ENCODE measurements around the gene GCNT1. TPM values are rescaled to one million over a fixed set of nuclear protein-coding genes. Genes with fewer than 3 reads are reported as not detected.

The GCNT1 gene
- total RNA-seq, 2 experiments from 2014 or later = 18.2 to 38.4 TPM

- Histone ChIP-seq H3K27ac (ENCODE audit: low read depth, low read length, poor library complexity, severe bottlenecking) (no peak overlapping the region), H3K4me3 (ENCODE audit: low read depth, low read length, poor library complexity, severe bottlenecking) (no peak overlapping the region), H3K4me1 (ENCODE audit: insufficient read depth, low read length, poor library complexity, severe bottlenecking) (no peaks in the 10 kb centered on the region), H3K9me2 (ENCODE audit: insufficient read depth, low read length) (no peaks in the 10 kb centered on the region), H2AFZ (ENCODE audit: low read length) (no peak overlapping the region), H3K36me3 (ENCODE audit: insufficient read depth, low read length) (no peaks in the 10 kb centered on the region; the same call in 1 of the 2 replicates), H3K9me3 (ENCODE audit: low read length) (peaks cover 3% of the 10 kb centered on the region; the same call in 1 of the 2 replicates), H3K79me2 (ENCODE audit: insufficient read depth, low read depth, low read length) (no peaks in the 10 kb centered on the region), H4K20me1 (ENCODE audit: insufficient read depth, low read length) (no peaks in the 10 kb centered on the region), H3K4me2 (ENCODE audit: low read length) (no peak overlapping the region)
- intact Hi-C loops (cut with micrococcal nuclease; ENCODE audit: unreplicated experiment) = no loop called here
- TF ChIP-seq CTCF (conservative IDR thresholded peaks at IDR 0.05; ENCODE audit: low read length) = no peak
- TF ChIP-seq EZH2phosphoT487 (IDR thresholded peaks at IDR 0.05; ENCODE audit: borderline replicate concordance, low read depth, low read length) = no peak
- POLR2A ChIA-PET = interaction anchor here (0.7 to 0.8 kb wide), 2 partner anchors 9 to 18 kb away, joined by 4 to 6 read pairs; no protein-coding TSS in a partner anchor
- CTCF ChIA-PET (ENCODE audit: unreplicated experiment) = no interaction called here
- BruUV-seq (replicated peaks) = no TSS peak
- no peak for DNase-seq (ENCODE audit: low spot score)
These were observed 83.4 kb downstream of the GCNT1 start for GRCh38 chr9:76542360-76542759.

- no peak for TF ChIP-seq EZH2phosphoT487 (IDR thresholded peaks at IDR 0.05; ENCODE audit: borderline replicate concordance, low read depth, low read length)
- TF ChIP-seq CTCF (conservative IDR thresholded peaks at IDR 0.05; ENCODE audit: low read length) = no peak
- no TSS peak for BruUV-seq (replicated peaks)
- Histone ChIP-seq H3K9me2 (ENCODE audit: insufficient read depth, low read length) (no peaks in the 10 kb centered on the region), H4K20me1 (ENCODE audit: insufficient read depth, low read length) (no peaks in the 10 kb centered on the region), H3K36me3 (ENCODE audit: insufficient read depth, low read length) (no peaks in the 10 kb centered on the region; the same call in 1 of the 2 replicates), H3K4me1 (ENCODE audit: insufficient read depth, low read length, poor library complexity, severe bottlenecking) (no peaks in the 10 kb centered on the region), H2AFZ (ENCODE audit: low read length) (no peak overlapping the region), H3K27ac (ENCODE audit: low read depth, low read length, poor library complexity, severe bottlenecking) (no peak overlapping the region), H3K4me3 (ENCODE audit: low read depth, low read length, poor library complexity, severe bottlenecking) (no peak overlapping the region), H3K4me2 (ENCODE audit: low read length) (no peak overlapping the region), H3K79me2 (ENCODE audit: insufficient read depth, low read depth, low read length) (no peaks in the 10 kb centered on the region), H3K9me3 (ENCODE audit: low read length) (peaks cover 3% of the 10 kb centered on the region; the same call in 1 of the 2 replicates)
- POLR2A ChIA-PET = interaction anchor here (0.5 to 1.6 kb wide), 4 partner anchors 11 to 667 kb away, joined by 3 to 4 read pairs (median 3); no protein-coding TSS in a partner anchor
- CTCF ChIA-PET (ENCODE audit: unreplicated experiment) = no interaction called here
- intact Hi-C loops (cut with micrococcal nuclease; ENCODE audit: unreplicated experiment) = no loop called here
- no peak for DNase-seq (ENCODE audit: low spot score)
These were observed 86.2 kb downstream of the GCNT1 start for GRCh38 chr9:76545191-76545590.

- Histone ChIP-seq H3K27ac (ENCODE audit: low read depth, low read length, poor library complexity, severe bottlenecking) (no peak overlapping the region), H3K4me3 (ENCODE audit: low read depth, low read length, poor library complexity, severe bottlenecking) (no peak overlapping the region), H3K9me3 (ENCODE audit: low read length) (no peaks in the 10 kb centered on the region), H3K79me2 (ENCODE audit: insufficient read depth, low read depth, low read length) (no peaks in the 10 kb centered on the region), H2AFZ (ENCODE audit: low read length) (no peak overlapping the region), H4K20me1 (ENCODE audit: insufficient read depth, low read length) (no peaks in the 10 kb centered on the region), H3K36me3 (ENCODE audit: insufficient read depth, low read length) (no peaks in the 10 kb centered on the region), H3K4me1 (ENCODE audit: insufficient read depth, low read length, poor library complexity, severe bottlenecking) (no peaks in the 10 kb centered on the region), H3K9me2 (ENCODE audit: insufficient read depth, low read length) (no peaks in the 10 kb centered on the region), H3K4me2 (ENCODE audit: low read length) (no peak overlapping the region)
- ChIA-PET CTCF (ENCODE audit: unreplicated experiment) (no interaction called here), POLR2A (no interaction called here)
- TF ChIP-seq EZH2phosphoT487 (IDR thresholded peaks at IDR 0.05; ENCODE audit: borderline replicate concordance, low read depth, low read length) (no peak), CTCF (conservative IDR thresholded peaks at IDR 0.05; ENCODE audit: low read length) (no peak)
- DNase-seq (ENCODE audit: low spot score) = no peak
- BruUV-seq (replicated peaks) = no TSS peak
- intact Hi-C loops (cut with micrococcal nuclease; ENCODE audit: unreplicated experiment) = no loop called here
These were observed 93.2 kb downstream of the GCNT1 start for GRCh38 chr9:76552181-76552580.
